DOHH2 (cell line): ENCODE results near the gene DPP6.

Source experiments
- H3F3A ChIP-seq: fragments of 200-600 bp; sonication (generic), shearing (Covaris generic); 2 replicates; pipeline ENCODE4 v1.6.0; 2016; ENCODE audit warnings: antibody characterized with exemption, mild to moderate bottlenecking; ENCODE audit not compliant: control insufficient read depth, insufficient read depth
- H3K27ac ChIP-seq: fragments of 200-600 bp; sonication (generic); 2 replicates; pipeline ENCODE4 v1.5.1; 2014; ENCODE audit warnings: low read depth, mild to moderate bottlenecking, low read length, moderate library complexity
- H3K27me3 ChIP-seq: fragments of 200-600 bp; sonication (generic); 2 replicates; pipeline ENCODE4 v1.6.1; 2014; ENCODE audit warnings: mild to moderate bottlenecking, low read length, mixed read lengths; ENCODE audit not compliant: control insufficient read depth
- H3K36me3 ChIP-seq: fragments of 200-600 bp; sonication (generic); 2 replicates; pipeline ENCODE4 v1.6.1; 2014; ENCODE audit warnings: mild to moderate bottlenecking, low read length, moderate library complexity, mixed read lengths; ENCODE audit not compliant: control insufficient read depth
- H3K4me1 ChIP-seq: fragments of 200-600 bp; sonication (generic); 2 replicates; pipeline ENCODE4 v1.6.1; 2014; ENCODE audit warnings: mild to moderate bottlenecking, low read length, mixed read lengths; ENCODE audit not compliant: control insufficient read depth
- H3K4me2 ChIP-seq: fragments of 200-600 bp; sonication (generic); 2 replicates; pipeline ENCODE4 v1.6.0; 2014; ENCODE audit warnings: mild to moderate bottlenecking, low read length, moderate library complexity
- H3K4me3 ChIP-seq: fragments of 200-600 bp; sonication (generic); 2 replicates; pipeline ENCODE4 v1.5.1; 2014; ENCODE audit warnings: mild to moderate bottlenecking, low read length, mixed read lengths
- H3K79me2 ChIP-seq: fragments of 200-600 bp; sonication (generic); 2 replicates; pipeline ENCODE4 v1.6.1; 2014; ENCODE audit warnings: mild to moderate bottlenecking, low read length, mixed read lengths; ENCODE audit not compliant: control insufficient read depth
- H3K9me2 ChIP-seq: fragments of 200-600 bp; sonication (generic); replicated peaks from 2 replicates; pipeline ENCODE4 v1.6.1; 2014; ENCODE audit warnings: mild to moderate bottlenecking, low read length, mixed read lengths; ENCODE audit not compliant: control insufficient read depth
- H3K9me3 ChIP-seq: fragments of 200-600 bp; sonication (generic); 2 replicates; pipeline ENCODE4 v1.6.1; 2014; ENCODE audit warnings: antibody characterized with exemption, low read length, mixed read lengths; ENCODE audit not compliant: control insufficient read depth, insufficient read depth
- H4K20me1 ChIP-seq: fragments of 200-600 bp; sonication (generic); 2 replicates; pipeline ENCODE4 v1.6.0; 2014; ENCODE audit warnings: low read depth, mild to moderate bottlenecking, antibody characterized with exemption, low read length, moderate library complexity; ENCODE audit not compliant: control insufficient read depth, insufficient read depth
- CTCF ChIP-seq: fragments of 200-600 bp; sonication (generic); IDR thresholded peaks from one replicate; pipeline ENCODE4 v1.5.1; 2014; ENCODE audit warnings: antibody characterized with exemption, mild to moderate bottlenecking, low read depth, low read length; ENCODE audit not compliant: poor library complexity, severe bottlenecking
- EZH2phosphoT487 ChIP-seq: fragments of 200-600 bp; sonication (generic); IDR thresholded peaks from 2 replicates; pipeline ENCODE4 v1.6.1; 2017; ENCODE audit warnings: borderline replicate concordance, mild to moderate bottlenecking, antibody characterized with exemption, low read length, moderate library complexity, mixed read lengths

The DPP6 gene

GRCh38 chr7:154503962-154504550, 451.9 kb downstream of the DPP6 start:
- H3K79me2 ChIP-seq, result no peaks in the 10 kb centered on the region
- peaks cover 6% of the 10 kb centered on the region; the same call in 1 of the 2 replicates for H3K9me3 ChIP-seq
- TF ChIP-seq EZH2phosphoT487, result no peak
- peak; percentile 89 for TF ChIP-seq CTCF
- H3K4me3 ChIP-seq, result no peak overlapping the region
- no peak overlapping the region for H3K4me2 ChIP-seq
- no peak overlapping the region for H3K27ac ChIP-seq
- no peaks in the 10 kb centered on the region for H3K9me2 ChIP-seq
- no peaks in the 10 kb centered on the region for H3K27me3 ChIP-seq
- 0 out of 2 replicates have a peak, but pooled peaks cover 3% of the 10 kb centered on the region for H3K4me1 ChIP-seq
- no peaks in the 10 kb centered on the region for H4K20me1 ChIP-seq
- H3K36me3 ChIP-seq, result no peaks in the 10 kb centered on the region
- no peaks in the 10 kb centered on the region for H3F3A ChIP-seq

GRCh38 chr7:154504918-154505317, 452.7 kb downstream of the DPP6 start:
- H3K4me3 ChIP-seq, result no peak overlapping the region
- TF ChIP-seq EZH2phosphoT487 (no peak), CTCF (no peak)
- H3K4me2 ChIP-seq, result no peak overlapping the region
- no peaks in the 10 kb centered on the region for H3F3A ChIP-seq
- H3K27me3 ChIP-seq, result no peaks in the 10 kb centered on the region
- H3K9me3 ChIP-seq, result peaks cover 6% of the 10 kb centered on the region; the same call in 1 of the 2 replicates
- no peak overlapping the region for H3K27ac ChIP-seq
- H3K4me1 ChIP-seq, result 0 out of 2 replicates have a peak, but pooled peaks cover 3% of the 10 kb centered on the region
- H3K9me2 ChIP-seq, result no peaks in the 10 kb centered on the region
- H4K20me1 ChIP-seq, result no peaks in the 10 kb centered on the region
- H3K36me3 ChIP-seq, result no peaks in the 10 kb centered on the region
- H3K79me2 ChIP-seq, result no peaks in the 10 kb centered on the region

- TF ChIP-seq EZH2phosphoT487 (no peak), CTCF (no peak)
- 0 out of 2 replicates have a peak, but pooled peaks cover 3% of the 10 kb centered on the region for H3K4me1 ChIP-seq
- H3K9me3 ChIP-seq, result peaks cover 6% of the 10 kb centered on the region; the same call in 1 of the 2 replicates
- H3K27me3 ChIP-seq, result no peaks in the 10 kb centered on the region
- H3K27ac ChIP-seq, result no peak overlapping the region
- H3K4me3 ChIP-seq, result no peak overlapping the region
- H3K79me2 ChIP-seq, result no peaks in the 10 kb centered on the region
- no peaks in the 10 kb centered on the region for H3F3A ChIP-seq
- no peaks in the 10 kb centered on the region for H3K36me3 ChIP-seq
- H4K20me1 ChIP-seq, result no peaks in the 10 kb centered on the region
- H3K4me2 ChIP-seq, result no peak overlapping the region
- no peaks in the 10 kb centered on the region for H3K9me2 ChIP-seq
Measured at GRCh38 chr7:154505362-154505761, 453.2 kb downstream of the DPP6 start.
